ENCODE measurements around the gene FAM124B.
A peak's percentile ranks its signal among the peaks of the same experiment; 100 is the strongest.

Gene FAM124B, protein sequence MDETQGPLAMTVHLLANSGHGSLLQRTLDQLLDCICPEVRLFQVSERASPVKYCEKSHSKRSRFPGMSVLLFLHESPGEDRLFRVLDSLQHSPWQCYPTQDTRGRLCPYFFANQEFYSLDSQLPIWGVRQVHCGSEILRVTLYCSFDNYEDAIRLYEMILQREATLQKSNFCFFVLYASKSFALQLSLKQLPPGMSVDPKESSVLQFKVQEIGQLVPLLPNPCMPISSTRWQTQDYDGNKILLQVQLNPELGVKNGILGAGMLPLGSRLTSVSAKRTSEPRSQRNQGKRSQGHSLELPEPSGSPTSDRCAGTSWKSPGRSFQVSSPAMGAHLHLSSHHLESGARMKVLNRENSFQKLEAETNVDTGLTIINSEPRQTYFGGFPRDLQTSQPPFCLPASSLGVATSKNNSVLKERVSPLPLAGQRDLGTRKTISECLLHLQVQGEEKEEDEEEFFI

DNA sequence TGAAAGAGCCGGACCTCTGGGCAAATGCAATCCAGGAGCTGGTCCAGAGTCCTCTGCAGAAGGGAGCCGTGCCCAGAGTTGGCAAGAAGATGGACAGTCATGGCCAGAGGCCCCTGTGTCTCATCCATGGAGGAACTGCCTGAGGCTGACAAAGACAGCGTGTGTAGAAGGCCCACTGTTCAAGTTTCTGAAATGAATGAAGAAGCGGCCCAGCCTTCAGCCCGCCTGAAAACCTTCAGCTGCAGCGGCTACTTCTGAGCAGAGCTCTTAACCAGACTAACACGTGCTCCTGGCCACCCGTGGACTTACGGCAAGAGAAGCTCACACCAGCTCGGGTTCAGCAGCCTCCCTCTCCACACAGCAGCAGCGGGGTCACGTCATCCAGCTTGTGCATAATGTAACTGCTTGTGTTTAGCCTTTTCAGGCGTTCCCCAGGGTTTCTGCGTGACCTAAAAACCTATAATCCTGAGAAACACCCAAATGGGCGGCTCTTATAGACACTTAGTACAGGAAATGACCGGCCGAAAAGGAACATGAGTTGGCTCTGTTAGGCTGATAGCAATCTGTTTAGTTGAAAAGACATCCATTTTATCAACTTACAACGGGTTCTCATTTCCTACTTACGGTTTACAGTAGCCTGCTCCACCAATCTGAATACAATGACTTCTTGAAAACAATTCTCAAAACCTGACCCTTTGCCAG is at the start of gene FAM124B:
FAM124B (minus strand) TSS at position 467 of the 702 bp plus-strand sequence; CDS start at position 128, 339 bp downstream.
- DNase-seq: peak; percentile 98

DNA sequence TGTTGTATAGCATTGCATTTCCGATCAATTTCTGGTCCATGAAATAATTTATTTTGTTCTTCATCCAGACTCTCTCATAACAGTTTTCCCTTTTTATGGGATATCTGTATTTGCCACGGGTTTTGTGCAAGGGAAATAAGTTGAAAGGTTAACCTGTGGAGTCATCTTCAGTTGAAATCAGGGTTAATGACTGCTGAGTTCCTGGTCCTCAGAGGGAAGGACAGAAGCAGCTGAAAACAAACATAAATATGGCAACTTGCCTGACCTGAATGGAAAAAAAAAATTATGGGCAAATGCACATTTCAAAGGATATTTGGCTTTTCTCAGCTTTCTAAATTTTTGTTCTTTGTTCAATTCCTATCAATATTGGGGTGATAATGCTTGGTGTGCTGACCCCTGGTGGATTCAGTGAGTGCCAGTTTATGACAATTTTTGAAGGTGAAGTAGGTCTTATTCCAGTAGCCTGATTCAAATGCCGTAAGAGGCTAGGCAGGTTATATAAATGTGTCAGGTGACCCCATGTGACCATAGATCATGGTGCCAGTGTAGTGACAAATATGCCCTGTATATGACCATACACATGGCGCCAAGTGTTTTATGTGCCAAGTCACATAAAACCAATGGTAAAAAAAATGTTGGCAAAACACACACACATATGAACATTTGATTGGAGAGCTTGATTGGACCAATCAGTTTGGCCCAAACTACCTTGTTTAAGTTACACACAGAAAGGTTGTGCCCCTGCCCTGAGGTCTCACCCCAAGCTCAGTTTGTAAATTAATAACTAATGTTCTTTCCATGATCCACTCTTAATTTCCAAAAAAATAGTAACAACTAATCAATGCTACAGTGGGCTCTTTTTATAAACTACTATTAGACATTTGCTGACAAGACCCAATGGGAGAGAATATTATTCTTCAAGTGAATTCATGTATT is 47.6 kb upstream of the FAM124B start:
- DNase-seq: peak; percentile 80

DNA sequence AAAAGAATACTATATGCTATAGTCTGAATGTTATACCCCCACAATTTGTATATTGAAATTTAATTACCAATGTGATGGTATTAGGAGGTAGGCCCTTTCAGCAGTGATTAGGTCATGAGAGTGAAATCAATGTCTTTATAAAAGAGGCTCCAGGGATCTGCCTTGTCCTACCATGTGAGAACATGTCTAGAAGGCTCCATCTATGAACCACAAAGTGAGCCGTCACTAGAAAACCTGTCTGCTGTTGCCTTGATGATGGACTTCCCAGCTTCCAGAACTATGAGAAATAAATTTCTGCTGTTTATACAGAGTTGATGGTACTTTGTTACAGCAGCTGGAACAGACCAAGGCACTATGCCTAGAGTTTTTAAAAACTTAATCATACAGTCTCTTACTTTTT is 46.3 kb upstream of the FAM124B start:
- DNase-seq: no peak

DNA sequence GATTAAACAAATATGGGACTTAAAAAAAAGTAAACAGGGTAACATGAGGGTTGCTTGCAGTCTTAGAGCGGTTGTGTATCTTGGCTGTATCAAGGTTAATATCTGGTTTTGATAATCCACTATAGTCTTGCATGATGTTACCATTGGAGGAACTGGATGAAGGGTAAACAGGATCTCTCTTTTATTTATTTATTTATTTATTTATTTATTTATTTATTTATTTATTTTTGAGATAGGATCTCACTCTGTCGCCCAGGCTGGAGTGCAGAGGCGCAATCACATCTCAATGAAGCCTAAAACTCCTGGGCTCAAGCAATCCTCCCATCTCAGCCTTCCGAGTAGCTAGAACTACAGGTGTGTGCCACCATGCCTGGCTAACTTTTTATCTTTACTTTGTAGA is 42.9 kb upstream of the FAM124B start:
- no peak for DNase-seq

DNA sequence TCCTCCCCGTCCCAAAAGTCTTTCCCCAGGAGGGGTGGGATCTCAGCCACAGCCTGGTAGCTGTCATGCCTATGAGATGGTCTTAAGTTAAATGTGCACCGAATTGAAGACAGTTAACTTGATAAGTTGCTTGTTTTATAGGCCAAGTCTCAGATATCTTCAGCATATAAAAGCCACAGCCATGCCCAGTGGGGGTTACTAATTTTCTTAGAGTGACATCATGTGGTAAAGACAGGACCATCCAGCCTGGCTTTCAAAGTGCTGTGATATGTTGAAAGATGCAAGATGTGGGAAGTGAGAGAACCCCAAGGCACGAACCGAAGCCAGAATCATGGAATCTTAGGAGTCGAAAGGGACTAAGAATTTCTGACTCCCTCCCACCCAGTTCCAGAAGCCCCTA is 42.1 kb upstream of the FAM124B start:
- peak; percentile 55 for DNase-seq

DNA sequence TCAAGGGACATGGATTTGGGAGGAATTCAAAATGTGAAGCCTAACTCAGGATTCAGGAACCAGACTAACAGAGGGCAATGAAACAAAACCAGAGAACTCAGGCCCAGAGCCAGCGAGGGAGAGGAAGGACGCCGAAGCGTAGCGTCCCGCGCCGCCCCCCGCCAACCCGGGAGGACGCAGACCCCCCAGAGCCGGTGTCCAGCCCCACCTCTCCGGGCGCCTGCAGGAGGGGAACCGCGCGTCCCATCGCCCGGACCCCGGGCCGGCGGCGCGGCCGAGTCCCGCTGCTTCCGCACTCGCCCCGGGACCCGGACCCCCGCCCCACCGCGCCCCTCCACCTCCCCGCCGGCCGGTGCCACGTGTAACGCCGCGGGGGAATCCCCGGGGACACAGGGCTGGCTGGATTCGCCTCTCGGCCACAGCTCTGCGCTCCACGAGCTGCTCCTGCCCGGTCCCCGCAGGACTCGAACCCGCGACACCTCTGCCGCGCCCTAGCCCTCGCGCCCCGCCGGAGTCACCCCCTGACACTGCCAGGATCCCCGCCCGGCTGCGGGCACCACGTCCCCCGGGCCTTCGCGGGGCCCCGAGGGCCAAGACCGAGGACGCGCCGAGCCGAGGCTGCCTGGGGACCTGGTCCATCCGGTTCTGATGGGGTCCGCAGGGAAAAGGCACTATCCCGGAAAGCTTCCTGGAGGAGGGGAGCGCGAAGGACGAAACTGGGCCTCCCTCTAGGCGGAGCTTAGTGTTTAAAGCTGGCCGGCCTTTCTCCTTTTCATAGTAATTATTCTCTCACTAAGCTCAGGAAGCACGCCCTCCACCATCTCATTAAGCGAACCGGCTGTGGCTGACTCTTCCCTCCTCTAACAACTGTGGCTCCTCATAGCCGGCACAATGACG is 40.4 kb upstream of the FAM124B start:
- peak; percentile 71 for DNase-seq

DNA sequence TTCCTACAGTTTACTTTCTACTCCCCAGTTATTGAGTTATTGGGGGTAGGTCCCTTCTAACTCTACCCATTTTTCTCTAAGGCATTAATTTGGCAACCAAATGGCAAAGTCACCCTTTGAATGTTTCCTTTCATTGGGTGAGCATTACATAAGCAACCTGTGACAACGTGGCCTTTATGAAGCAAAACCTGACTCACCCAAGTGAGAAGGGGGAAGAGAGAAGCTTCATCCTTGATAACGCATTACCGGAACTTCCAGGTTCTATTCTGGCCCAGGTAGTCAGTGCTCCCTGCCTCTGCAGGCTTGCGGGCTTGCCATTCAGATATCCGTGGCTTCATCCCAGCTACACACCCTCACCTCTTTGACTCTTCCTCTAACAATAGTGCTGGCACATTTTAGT is 39.1 kb upstream of the FAM124B start:
- DNase-seq: no peak

DNA sequence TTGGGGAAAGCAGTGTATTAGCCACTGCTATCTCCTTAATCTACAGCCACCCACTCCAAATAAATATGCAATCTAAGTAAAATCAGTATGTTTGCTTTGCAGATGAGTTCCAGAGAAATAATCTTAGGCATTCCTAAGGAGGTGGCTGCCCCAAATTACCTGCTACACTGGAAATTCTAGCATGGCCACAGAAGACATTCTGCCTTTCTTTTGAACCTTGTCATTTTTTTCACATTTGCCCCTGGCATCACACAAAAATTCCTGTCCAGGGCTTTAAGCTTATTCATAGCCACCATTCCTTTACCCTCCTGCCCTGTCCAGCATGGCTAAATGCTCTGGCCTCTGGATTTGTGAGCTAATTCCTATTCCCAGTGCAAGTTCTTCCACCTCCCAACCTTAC is 36.8 kb upstream of the FAM124B start:
- no peak for DNase-seq

DNA sequence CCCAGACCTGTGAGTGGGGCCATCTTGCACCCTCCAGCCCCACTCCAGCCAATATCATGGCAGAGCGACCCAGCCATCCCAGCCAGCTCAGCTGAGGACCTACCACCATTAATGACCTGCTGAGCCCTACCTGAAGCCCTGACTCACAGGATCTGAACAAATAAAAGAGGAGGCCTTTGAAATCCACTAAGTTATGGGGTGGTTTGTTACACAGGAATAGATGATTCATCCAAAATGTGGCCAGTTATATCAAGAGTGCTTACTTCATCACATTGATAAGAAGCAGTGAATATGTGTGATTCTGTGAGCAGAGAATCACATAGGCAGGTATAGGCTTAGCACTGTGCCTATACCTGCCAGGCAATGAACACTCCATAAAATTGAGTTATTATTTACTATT is 34.7 kb upstream of the FAM124B start:
- no peak for DNase-seq

DNA sequence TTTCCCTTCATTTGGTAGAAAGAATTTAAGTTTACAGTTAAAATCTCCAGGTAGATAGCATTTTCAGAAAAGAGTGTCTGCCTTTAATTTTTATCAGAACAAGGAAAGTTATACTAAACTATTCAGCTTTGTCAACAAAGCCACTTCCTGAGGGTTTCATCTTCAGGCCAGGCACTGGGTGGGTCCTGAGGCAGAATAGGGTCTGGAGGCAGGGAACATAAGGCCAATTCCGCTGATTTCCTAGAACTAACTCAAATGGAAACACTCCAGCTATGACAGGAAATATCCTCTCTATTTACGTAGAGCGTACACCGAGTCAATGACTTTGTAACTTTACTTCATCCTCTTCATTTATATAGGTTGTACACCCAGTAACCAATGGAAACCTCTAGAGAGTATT is 32.7 kb upstream of the FAM124B start:
- DNase-seq: no peak

DNA sequence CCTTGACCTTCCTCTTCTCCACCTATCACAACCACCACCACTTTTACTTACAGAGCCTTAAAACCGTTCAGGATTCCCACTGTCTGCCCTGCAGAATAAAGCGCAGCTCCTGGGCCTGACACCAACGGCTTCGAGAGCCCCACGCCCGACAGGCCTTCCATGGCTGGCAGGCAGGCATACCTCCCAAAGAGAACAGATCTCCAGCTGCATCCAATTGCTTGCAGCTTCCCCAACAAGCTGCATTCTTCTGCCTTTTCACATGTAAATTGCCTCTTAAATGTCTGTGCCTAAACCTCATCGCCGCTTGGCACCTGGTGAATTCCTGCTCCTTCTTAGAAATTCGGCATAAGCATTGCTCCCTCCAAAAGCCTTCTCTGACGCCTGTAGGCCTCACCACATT is 31.5 kb upstream of the FAM124B start:
- no peak for DNase-seq

DNA sequence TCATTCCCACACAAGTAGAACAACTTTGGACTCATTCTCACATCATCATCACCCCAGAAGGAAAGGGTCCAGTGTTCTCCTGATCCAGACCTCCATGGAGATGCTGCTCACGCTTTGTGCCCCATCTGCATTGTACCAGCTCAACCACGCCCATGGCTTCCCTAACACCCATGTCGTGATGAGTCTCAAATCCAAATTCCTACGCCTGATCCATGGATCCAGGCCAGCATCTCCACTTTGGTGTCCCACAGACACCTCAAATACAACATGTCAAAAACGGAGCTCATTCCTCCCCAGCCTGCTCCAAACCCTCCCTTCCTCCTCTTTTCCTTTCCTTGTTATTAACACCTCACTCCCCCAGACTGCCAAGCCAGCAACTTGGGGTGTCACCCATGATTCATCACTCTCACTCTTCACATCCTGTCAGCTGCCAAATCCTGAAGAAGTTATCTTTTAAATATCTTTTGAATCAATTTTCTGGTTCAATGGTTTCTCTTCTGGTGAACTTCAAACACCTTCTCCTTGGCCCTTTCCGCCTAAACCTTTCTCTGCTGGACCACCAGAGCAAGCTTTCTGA is 30.2 kb upstream of the FAM124B start:
- DNase-seq: no peak

DNA sequence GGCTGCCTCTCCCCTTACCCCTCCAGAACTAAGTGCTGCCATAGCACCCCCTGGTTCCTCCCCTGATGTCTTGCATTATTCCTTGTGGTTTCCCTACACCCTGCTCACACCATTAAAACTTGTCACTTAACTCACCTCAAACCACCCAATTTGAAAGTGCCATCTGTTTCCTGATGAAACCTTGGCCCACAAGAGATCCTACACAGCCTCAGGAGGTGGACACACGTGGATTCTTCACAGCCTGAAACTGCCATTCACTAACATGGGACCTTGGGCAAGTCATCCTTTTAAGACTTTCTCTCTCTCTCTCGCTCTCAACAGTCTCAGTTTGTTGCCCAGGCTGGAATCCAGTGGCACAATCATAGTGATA is 27.5 kb upstream of the FAM124B start:
- peak; percentile 69 for DNase-seq

DNA sequence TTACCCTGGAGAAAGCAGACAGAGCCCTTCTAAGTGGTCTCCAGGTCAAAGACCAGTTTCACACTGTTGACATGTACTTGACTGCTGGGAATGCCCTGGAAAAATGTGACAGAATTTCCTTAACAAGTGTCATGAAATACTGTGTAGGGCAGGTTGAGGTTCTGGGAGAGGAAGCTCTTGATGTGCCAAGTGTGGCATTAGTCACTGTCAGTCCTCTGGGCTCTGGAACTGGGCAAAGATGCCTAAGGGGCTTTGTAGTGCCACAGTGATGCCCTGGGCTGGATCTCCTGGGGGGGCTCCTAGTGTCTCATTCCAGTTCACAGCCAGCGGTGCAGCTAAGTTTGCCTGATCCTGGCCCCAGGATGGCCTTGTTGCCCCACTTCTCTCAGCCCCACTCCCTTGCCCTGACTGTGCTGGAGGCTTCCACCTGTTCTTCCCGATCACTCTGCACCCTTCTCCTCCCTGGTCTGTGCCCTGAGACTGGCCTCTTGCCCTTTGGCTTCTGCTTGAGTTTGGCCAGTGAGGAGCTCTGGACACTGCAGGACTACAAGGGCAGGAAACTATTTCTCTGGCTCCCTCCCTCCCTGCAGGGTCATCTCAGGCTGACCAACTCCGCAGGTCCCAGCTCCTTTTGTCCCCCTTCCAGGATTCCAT is 27.0 kb upstream of the FAM124B start:
- DNase-seq: no peak

DNA sequence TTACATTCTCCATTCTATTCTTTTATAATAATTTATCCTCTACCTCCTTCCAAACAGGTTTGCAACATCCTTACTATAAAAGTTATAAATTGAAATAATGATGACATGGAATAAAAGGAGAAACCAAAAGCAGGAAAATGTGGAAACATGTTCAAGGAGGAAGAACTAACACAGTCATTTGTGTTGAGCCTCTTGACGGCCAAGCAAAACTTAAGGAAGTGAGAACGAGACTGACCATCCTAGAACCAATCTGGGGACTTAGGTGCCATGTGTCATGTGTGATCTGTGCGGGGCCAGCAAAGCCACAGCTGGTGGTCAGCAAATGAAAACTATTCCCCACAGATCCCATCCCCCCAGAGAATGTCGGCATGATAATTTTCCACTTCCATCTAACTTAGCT is 25.6 kb upstream of the FAM124B start:
- DNase-seq: no peak

DNA sequence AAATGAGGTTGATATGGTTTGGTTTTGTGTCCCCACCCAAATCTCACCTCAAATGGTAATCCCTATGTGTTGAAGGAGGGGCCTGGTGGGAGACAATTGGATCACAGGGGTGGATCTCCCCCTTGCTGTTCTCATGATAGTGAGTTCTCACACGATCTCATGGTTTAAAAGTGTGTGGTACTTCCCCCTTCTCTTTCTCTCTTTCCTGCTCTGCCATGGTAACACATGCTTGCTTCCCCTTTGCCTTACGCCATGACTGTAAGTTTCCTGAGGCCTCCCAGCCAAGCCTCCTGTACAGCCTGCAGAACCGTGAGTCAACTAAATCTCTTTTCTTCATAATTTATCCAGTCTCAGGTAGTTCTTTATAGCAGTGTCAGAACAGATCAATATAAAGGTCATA is 24.7 kb upstream of the FAM124B start:
- peak; percentile 35 for DNase-seq

DNA sequence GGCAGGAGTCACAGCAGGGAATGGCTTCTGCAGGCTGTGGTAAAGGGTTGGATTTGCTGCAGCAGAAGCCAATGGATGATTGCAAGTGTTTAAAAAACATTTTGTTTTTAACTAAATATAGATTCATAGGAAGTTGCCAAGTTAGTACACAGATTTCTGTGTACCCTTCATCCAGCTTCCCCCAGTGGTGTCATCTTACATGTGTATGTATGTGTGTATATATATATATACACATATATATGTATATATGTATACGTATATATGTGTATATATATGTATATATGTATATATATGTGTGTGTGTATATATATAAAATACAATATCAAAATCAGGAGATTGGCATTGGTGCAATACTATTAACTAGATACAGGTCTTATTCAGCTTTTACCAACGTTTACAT is 19.2 kb upstream of the FAM124B start:
- DNase-seq: no peak

DNA sequence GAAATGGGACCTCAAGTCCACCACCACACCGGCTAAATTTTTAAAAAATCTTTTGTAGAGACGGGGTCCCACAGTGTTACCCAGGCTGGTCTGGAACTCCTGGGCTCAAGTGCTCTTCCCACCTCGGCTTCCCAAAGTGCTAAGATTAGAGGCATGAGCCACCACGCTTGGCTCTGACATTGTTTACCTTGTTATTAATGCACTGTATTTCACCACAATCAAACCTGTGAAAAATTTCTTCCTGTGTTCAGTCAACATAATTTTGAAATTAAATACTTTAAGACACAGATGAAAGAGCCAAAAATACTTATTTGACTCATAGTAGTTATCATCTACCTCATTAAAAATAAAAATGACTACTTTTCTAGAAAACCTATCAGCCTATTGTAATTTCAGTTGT is 16.0 kb upstream of the FAM124B start:
- no peak for DNase-seq

DNA sequence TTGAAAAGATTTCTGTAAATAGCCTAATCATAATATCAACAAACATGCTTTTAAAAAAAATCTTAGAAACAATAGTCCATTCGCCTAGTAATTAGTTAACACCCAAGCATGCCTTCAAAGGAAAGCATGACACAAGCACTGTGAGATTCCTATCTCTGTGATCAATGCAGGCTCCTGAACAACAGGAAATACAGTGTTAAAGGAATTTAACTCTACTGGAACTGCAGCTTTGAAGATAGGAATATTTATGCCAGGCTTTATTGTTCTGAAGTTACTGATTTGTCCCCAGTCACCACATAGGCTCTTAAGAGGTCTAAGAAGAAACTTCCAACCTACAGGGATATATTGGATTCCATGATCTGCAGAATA is 15.4 kb upstream of the FAM124B start:
- no peak for DNase-seq

DNA sequence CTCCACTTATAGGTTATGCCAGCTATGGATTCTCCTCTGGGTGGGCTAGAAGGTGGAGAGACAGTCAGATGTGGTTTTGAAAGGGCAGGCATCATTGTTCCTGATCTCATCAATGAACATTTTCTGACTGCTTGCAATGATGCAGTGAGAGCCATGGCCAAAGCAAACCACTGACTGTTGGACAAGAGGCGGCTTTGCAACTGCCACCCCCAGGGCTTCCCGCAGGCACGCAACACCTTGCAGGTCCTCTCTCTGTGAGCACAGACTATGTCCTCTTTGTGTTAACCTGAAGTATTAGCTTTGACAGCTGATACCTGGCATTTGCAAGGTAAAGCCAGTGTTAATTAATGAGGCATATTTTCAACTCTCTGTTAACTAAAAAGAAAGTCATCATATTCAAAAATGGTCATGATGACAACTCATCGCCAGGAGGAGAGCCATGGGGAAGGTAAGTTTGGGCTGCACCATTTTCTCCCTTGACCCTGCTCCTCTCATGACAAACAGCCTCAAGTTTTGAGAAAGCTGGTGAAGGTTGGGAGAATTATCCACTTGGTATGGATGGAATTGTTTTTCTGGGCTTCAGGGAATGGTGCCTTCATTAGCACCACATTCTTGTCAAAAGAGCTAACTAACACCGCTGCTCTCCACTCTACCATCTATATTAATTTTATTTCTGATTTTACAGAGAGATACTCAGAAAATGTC is 14.9 kb upstream of the FAM124B start:
- DNase-seq: no peak

DNA sequence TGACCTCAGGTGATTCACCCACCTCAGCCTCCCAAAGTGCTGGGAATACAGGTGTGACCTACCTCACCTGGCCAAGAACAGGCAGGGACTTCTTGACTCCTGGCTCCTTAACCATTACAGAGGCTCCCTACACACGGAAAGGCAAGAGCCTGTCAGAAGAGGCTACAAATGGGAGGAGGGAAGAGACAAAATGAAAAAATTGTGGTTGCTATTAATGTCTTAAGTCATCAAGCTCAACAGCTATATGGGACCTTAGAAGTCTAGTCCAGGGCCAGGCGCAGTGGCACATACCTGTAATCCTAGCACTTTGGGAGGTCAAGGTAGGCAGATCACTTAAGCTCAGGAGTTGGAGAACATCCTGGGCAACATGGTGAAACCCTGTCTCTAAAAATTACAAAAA is 11.5 kb upstream of the FAM124B start:
- DNase-seq: no peak

Measured in hematopoietic multipotent progenitor cell treated with erythropoietin and hydrocortisone succinate and interleukin-3 and kit ligand, for 4 days (in vitro differentiated cells).